Sigmoid colon (tissue), 7 donors: ENCODE data around the gene RSAD2. TPM values are rescaled to one million over a fixed set of nuclear protein-coding genes. Genes with fewer than 3 reads are reported as not detected.

Experiments
- DNase-seq: peaks from one replicate; pipeline ENCODE4 v3.0.0-alpha.2; 2019
- H3K27ac ChIP-seq, 4 donors: fragments of 200-600 bp; sonication (generic); one replicate each; pipeline ENCODE4 v1.5.1; 2016 to 2019; ENCODE audit warnings: mild to moderate bottlenecking in 1 of 4
- H3K27me3 ChIP-seq, 3 donors: fragments of 200-600 bp; sonication (generic); one replicate each; pipeline ENCODE4 v1.5.1; 2019; ENCODE audit warnings: mild to moderate bottlenecking in 1 of 3
- H3K36me3 ChIP-seq, 4 donors: fragments of 200-600 bp; sonication (generic); one replicate each; pipeline ENCODE4 v1.5.1; 2016 to 2019
- H3K4me1 ChIP-seq, 4 donors: fragments of 200-600 bp; sonication (generic); one replicate each; pipeline ENCODE4 v1.5.1; 2017 to 2019
- H3K4me3 ChIP-seq, 4 donors: fragments of 200-600 bp; sonication (generic); one replicate each; pipeline ENCODE4 v1.5.1; 2017 to 2019; ENCODE audit warnings: mild to moderate bottlenecking in 2 of 4, moderate library complexity in 1 of 4
- H3K9me3 ChIP-seq, 4 donors: fragments of 200-600 bp in 3 of 4; sonication (generic) in 3 of 4; one replicate each; pipeline versions ENCODE4 v1.5.1 to v1.6.1; 2013 to 2019
- EP300 ChIP-seq, 4 donors: sonication (generic); formaldehyde crosslinking; IDR thresholded peaks; one replicate each; pipeline ENCODE4 v1.6.1; 2017; ENCODE audit warnings: antibody characterized with exemption in 4 of 4
- POLR2A ChIP-seq, 2 donors: fragments of 450-650 bp; IDR thresholded peaks; one replicate each; pipeline ENCODE4 v1.6.1; 2016; ENCODE audit warnings: antibody characterized with exemption in 2 of 2, mild to moderate bottlenecking in 2 of 2, moderate library complexity in 2 of 2
- POLR2AphosphoS5 ChIP-seq, 4 donors: sonication (generic); formaldehyde crosslinking; IDR thresholded peaks; one replicate each; pipeline ENCODE4 v1.6.1; 2017; ENCODE audit warnings: antibody characterized with exemption in 4 of 4
- WGBS, 2 donors: extraction: QIAGEN DNeasy Blood & Tissue Kit; methylation state at CpG; one replicate each; pipeline ENCODE4 v1.1.7; 2013; 5-methylcytosine and 5-hydroxymethylcytosine counted together
- intact Hi-C: fragments of 100-400 bp; cut with DNase I; formaldehyde crosslinking; loops from one replicate; pipeline ENCODE4 v1.15.1; 2023
- polyA plus RNA-seq, 3 donors: library from polyadenylated mRNA; stranded (reverse); fragments of 200-250 nt; gene quantifications; one replicate each; pipeline ENCODE4 v1.2.3, GENCODE V29; 2013
- total RNA-seq, 4 donors: library from RNA; depleted of rRNA; stranded (reverse); fragments of >200 nt; gene quantifications; one replicate each; pipeline ENCODE4 v1.1.0, GENCODE V29; 2016
- TF ChIP-seq, protein P1 (sequence below), 4 experiments: fragments of 450-650 bp in 3 of 4; fragments of 200-600 bp in 1 of 4; IDR thresholded peaks; one replicate each; pipeline ENCODE4 v1.5.1; 2016 to 2019; ENCODE audit warnings: antibody characterized with exemption in 4 of 4, mild to moderate bottlenecking in 3 of 4, moderate library complexity in 2 of 4
- donor health status: healthy with polysubstance abuse.
- donor health status: Bipolar disorder and iron deficiency.
- donor health status: healthy.

The RSAD2 gene
- total and polyA plus RNA-seq, 7 donors = 1.2 to 22.3 (median 12.5) TPM

DNA sequence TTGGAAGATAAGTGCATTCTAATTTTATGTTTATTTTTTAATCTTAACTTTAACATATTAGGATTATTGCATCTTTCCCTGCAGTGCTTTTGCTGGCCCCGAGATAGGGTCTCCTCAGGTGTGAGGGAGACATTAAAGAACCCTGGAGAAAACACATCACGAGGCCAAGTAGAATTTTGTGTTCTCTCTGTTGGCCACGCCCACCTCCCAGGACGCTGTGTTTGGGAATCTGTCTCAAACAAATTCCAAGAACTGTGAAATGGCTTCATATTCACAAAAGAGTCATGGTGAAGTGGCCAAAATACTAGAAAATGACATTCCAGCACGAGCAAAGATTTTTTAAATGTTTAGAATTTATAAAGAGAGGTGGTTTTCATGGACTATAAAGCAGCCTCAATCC is 67.0 kb downstream of the RSAD2 start:
- WGBS, 2 donors = 89 to 91% methylated on average over 5 of the region's 5 CpGs
- H3K9me3 ChIP-seq = no peaks in the 10 kb centered on the region
- peak overlapping the region in 2 of 4 donors; percentile 43 to 46 for H3K27ac ChIP-seq
- TF ChIP-seq, protein P1, sequence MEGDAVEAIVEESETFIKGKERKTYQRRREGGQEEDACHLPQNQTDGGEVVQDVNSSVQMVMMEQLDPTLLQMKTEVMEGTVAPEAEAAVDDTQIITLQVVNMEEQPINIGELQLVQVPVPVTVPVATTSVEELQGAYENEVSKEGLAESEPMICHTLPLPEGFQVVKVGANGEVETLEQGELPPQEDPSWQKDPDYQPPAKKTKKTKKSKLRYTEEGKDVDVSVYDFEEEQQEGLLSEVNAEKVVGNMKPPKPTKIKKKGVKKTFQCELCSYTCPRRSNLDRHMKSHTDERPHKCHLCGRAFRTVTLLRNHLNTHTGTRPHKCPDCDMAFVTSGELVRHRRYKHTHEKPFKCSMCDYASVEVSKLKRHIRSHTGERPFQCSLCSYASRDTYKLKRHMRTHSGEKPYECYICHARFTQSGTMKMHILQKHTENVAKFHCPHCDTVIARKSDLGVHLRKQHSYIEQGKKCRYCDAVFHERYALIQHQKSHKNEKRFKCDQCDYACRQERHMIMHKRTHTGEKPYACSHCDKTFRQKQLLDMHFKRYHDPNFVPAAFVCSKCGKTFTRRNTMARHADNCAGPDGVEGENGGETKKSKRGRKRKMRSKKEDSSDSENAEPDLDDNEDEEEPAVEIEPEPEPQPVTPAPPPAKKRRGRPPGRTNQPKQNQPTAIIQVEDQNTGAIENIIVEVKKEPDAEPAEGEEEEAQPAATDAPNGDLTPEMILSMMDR (IDR thresholded peaks at IDR 0.05) = no peak
- TF ChIP-seq POLR2AphosphoS5 (IDR thresholded peaks at IDR 0.05) = no peak
- no peak for TF ChIP-seq POLR2A (IDR thresholded peaks at IDR 0.05)
- TF ChIP-seq EP300 (IDR thresholded peaks at IDR 0.05) = no peak
- no peak overlapping the region for H3K4me3 ChIP-seq
- H3K27me3 ChIP-seq = no peaks in the 10 kb centered on the region
- DNase-seq = no peak
- H3K36me3 ChIP-seq = peaks cover 0 to 12% (median 0%) of the 10 kb centered on the region in 4 donors
- intact Hi-C loops = no loop called here
- H3K4me1 ChIP-seq = peaks cover 0 to 18% (median 14%) of the 10 kb centered on the region in 4 donors

DNA sequence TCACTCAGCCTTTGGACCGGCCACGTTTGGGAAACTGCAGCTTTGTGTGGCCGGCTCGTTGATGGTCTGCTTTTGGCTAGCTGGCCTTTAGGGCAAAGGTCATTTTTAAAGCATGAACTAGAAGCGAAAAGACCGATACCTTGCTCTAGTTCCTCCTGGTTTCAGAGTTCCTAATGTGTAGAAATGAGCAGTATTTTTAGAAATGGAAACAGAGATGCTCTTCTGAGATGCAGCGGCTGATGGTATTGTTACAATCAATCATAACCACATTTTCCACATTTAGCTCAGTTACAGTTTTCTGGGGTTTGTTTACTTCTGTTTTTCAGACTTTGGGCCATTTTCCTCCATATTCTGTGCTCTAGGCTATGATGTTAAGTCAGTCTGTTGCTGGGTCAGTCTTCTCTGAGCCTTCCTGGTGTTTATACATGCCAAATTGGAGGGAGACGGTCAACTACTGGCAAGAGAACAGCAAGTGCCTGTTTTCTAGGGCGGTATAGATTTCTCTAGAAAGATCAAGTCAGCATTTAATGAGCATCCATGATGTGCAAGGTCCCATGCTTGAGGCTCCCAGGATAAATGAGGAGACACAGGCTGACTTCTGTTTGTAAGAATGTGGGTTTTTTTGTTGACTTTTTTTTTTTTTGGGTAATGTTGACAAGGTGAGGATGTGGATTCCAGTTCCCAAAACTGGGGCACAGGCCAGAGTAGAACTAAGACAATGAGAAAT is 67.7 kb downstream of the RSAD2 start:
- DNase-seq = no peak
- H3K9me3 ChIP-seq = no peaks in the 10 kb centered on the region
- no peaks in the 10 kb centered on the region for H3K27me3 ChIP-seq
- intact Hi-C loops = no loop called here
- H3K36me3 ChIP-seq = peaks cover 0 to 12% (median 0%) of the 10 kb centered on the region in 4 donors
- no peak for TF ChIP-seq POLR2A (IDR thresholded peaks at IDR 0.05)
- WGBS, 2 donors = 80 to 87% methylated on average over 9 of the region's 9 CpGs
- H3K4me3 ChIP-seq = no peak overlapping the region
- peak overlapping the region in 2 of 4 donors; percentile 43 to 46 for H3K27ac ChIP-seq
- H3K4me1 ChIP-seq = peaks cover 0 to 18% (median 14%) of the 10 kb centered on the region in 4 donors

DNA sequence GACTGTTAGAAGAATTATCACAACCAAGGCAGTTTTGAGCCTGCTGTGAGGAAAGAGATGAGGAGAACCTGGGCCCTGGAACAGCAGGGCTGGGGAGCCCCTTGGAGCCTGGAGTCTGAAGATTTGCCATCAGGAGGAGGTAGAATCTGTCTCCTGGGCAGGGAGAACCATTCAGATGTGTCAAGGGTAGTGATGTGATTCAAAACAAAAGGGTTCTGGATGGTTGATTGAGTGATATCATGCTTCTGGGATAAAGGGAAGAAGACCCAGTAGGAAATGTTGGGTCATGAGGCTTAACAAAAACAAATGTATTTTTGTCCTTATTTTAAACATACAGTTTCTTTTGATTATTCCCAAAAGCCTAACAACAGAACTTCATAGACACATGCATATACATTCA is 68.2 kb downstream of the RSAD2 start:
- H3K27ac ChIP-seq = peak overlapping the region in 2 of 4 donors; percentile 43 to 46
- intact Hi-C loops = no loop called here
- no peak overlapping the region for H3K4me3 ChIP-seq
- H3K36me3 ChIP-seq = peaks cover 0 to 12% (median 0%) of the 10 kb centered on the region in 4 donors
- no peak for DNase-seq
- H3K27me3 ChIP-seq = no peaks in the 10 kb centered on the region
- peaks cover 0 to 13% (median 12%) of the 10 kb centered on the region in 4 donors for H3K4me1 ChIP-seq
- H3K9me3 ChIP-seq = no peaks in the 10 kb centered on the region
- TF ChIP-seq POLR2A (IDR thresholded peaks at IDR 0.05) = no peak
- TF ChIP-seq, protein P1 (IDR thresholded peaks at IDR 0.05) = no peak
- no peak for TF ChIP-seq EP300 (IDR thresholded peaks at IDR 0.05)
- no peak for TF ChIP-seq POLR2AphosphoS5 (IDR thresholded peaks at IDR 0.05)

DNA sequence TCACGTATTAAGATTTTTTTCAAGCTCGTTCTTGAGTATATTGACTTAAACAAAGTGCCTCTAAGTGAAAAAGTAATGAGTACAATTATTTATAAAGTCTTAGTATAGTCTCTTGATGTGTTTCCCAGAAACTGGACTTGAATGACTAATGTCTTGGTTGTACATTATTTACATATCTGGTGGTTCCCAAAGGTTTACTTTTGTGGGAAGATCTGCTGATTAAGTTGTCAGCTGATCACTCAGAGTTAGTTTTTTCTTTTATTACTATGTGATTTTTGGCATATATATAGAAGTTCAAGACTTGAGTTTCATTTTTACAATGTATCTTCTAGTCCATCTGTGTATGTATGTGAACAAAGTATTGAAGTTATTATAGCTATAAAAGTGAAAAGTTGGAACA is 69.1 kb downstream of the RSAD2 start:
- H3K4me1 ChIP-seq = peaks cover 0 to 4% (median 4%) of the 10 kb centered on the region in 4 donors
- H3K27ac ChIP-seq = no peak overlapping the region
- H3K27me3 ChIP-seq = no peaks in the 10 kb centered on the region
- 81% methylated on average over 2 of the region's 2 CpGs for WGBS, 2 donors
- TF ChIP-seq POLR2A (IDR thresholded peaks at IDR 0.05) = no peak
- TF ChIP-seq, protein P1 (IDR thresholded peaks at IDR 0.05) = no peak
- TF ChIP-seq POLR2AphosphoS5 (IDR thresholded peaks at IDR 0.05) = no peak
- no peak for TF ChIP-seq EP300 (IDR thresholded peaks at IDR 0.05)
- no peaks in the 10 kb centered on the region for H3K9me3 ChIP-seq
- intact Hi-C loops = no loop called here
- DNase-seq = no peak
- no peak overlapping the region for H3K4me3 ChIP-seq
- peaks cover 0 to 8% (median 0%) of the 10 kb centered on the region in 4 donors for H3K36me3 ChIP-seq

Other genes starting within 250 kb of the RSAD2 start
- gene CMPK2, start 11.9 kb upstream of the RSAD2 start, total RNA-seq = 10 to 100 TPM in 1 of 4 donors, 1 to 10 TPM in 3; 1.8 to 11.1 (median 7.8) TPM
- gene CMPK2, start 11.9 kb upstream of the RSAD2 start, polyA plus RNA-seq = 10 to 100 TPM in 2 of 3 donors, 1 to 10 TPM in 1; 3.6 to 26.1 (median 14.7) TPM
- gene RNF144A, start 39.6 kb downstream of the RSAD2 start, total RNA-seq = 10 to 100 TPM in 3 of 4 donors, 1 to 10 TPM in 1; 5.7 to 14.2 (median 12.3) TPM
- gene RNF144A, start 39.6 kb downstream of the RSAD2 start, polyA plus RNA-seq = 10 to 100 TPM in 1 of 3 donors, 1 to 10 TPM in 2; 4.8 to 13.2 (median 8.4) TPM